Loucy (cell line): ENCODE data around the gene SERPINB6.
"Not testable (repeated sequence)": the region's sequence is repeated elsewhere in the genome, so short reads cannot be mapped to it uniquely, and the experiment has no call there.

Experiments used
- CTCF ChIP-seq: fragments of 200-600 bp; sonication (generic); conservative IDR thresholded peaks from 2 replicates; pipeline ENCODE4 v1.5.1; 2014; ENCODE audit warnings: mild to moderate bottlenecking, antibody characterized with exemption, low read length
- EZH2phosphoT487 ChIP-seq: fragments of 200-600 bp; IDR thresholded peaks from 2 replicates; pipeline ENCODE4 v1.6.1; 2018; ENCODE audit warnings: antibody characterized with exemption, mild to moderate bottlenecking, moderate library complexity, borderline replicate concordance

DNA sequence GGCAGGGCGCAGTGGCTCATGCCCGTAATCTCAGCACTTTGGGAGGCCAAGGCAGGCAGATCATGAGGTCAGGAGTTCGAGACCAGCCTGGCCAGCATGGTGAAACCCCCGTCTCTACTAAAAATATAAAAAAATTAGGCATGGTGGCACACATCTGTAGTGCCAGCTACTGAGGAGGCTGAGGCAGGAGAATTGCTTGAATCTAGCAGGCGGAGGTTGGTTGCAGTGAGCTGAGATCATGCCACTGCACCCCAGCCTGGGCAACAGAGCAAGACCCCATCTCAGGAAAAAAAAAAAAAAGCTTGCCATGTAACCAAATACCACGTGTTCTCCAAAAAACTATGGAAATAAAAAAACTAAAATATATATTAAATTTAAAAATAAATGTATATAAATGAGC is 1.8 kb upstream of the SERPINB6 start:
- not testable (repeated sequence) for TF ChIP-seq EZH2phosphoT487, CTCF
